Measurements from ENCODE around the gene CCR1.
A peak's percentile ranks its signal among the peaks of the same experiment; 100 is the strongest.

The CCR1 gene

GRCh38 chr3:46208167-46208704, at the start of gene CCR1:
Gene CCR1 (minus strand): TSS chr3:46208313. CDS start chr3:46204313, 4,000 bp downstream.
- DNase-seq = peak; percentile 77

DNA sequence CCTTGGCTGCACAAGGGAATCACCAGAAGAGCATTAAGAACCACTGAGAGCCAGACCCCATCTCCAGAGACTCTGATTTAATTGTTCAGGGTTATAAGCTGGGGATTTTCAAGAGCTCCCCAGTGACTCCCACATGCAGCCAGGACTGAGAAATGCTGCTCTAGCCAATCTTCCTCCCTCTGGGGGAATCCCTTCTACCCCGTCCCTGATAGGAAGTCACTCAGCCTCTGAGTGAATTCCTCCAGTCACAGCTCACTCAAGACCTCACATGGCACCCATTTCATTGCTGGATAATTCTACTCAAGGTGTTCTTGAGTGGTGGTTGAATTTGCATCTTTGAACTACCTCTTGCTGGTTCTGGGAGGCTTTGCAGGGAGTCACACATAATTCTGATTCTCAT, 44.9 kb upstream of the CCR1 start:
- no peak for DNase-seq

DNA sequence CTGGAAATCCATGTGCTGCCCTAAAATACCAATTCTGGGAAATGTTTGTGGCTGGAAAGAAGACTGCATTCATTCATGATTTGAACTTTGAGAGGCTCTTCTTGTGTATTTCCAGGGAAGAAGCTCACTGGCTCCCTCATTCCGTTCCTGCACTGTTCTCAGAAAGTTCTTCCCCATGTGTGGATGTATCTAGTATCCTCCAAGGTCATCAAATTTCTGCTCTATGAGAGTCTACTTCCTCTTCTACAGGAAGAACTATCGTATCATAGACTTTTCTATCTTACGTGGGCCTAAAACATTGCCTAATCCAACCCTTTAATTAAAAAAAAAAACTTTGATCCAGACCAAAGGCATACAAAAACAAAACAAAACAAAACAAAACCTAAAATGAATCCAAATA, 37.0 kb upstream of the CCR1 start:
- no peak for DNase-seq

DNA sequence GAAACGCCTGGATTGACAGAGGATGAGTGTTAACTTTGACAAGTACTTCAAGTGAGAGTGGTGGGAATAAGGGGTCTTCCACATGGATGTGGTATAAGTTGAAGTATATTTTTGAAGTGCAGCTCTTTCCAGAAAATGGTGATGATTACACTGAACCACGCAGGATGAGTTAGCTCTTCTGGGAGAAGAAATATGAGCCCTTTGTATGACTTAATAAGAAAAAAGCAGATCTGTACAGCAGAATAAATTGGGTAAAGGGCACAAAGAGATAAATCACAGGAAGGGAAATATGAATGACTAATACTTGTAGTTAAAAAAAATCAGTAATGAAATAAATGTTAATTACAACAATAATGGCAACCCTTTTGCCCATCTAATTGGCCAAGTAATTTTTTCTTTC, 35.4 kb upstream of the CCR1 start:
- no peak for DNase-seq

DNA sequence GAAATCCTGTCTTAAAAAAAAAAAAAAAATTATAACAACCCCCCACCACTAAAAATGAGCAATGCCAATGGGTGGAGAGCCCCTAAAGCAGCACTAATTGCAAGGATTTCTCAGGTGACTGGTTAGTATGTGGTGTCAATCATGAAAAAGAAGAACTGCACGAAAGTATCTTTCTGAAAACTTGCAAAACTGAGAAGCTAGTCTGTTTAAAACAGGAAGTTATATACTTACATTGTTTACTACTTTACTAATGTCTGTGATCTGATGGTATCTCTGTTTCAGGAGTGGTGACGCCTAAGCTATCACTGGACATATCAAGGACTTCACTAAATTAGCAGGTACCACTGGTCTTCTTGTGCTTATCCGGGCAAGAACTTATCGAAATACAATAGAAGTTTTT, 34.0 kb upstream of the CCR1 start, which contains the start of gene CCR3:
Gene CCR3, plus strand, starts transcription at position 341 of the 400 bp plus-strand sequence. CDS start 22,699 bp downstream, outside the sequence.
- DNase-seq = no peak

DNA sequence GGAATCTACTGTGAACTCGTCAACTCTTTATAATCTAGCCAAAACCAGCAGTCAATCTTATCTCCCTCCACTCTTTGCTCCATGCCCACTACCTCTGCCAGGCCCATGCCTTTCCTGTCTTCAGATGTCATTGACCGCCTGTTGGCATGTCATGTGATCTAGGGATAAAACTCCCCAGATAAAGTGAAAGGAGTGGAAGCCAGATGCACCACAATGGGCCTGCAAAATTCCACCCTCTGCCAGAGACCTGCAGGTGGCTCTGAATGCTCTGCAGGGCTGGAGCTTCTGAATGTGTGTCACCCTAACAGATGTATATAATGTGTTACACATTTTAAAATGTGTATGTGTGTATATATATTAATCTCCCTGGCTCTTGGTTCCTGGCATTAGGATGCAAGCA, 31.8 kb upstream of the CCR1 start:
- DNase-seq = no peak

DNA sequence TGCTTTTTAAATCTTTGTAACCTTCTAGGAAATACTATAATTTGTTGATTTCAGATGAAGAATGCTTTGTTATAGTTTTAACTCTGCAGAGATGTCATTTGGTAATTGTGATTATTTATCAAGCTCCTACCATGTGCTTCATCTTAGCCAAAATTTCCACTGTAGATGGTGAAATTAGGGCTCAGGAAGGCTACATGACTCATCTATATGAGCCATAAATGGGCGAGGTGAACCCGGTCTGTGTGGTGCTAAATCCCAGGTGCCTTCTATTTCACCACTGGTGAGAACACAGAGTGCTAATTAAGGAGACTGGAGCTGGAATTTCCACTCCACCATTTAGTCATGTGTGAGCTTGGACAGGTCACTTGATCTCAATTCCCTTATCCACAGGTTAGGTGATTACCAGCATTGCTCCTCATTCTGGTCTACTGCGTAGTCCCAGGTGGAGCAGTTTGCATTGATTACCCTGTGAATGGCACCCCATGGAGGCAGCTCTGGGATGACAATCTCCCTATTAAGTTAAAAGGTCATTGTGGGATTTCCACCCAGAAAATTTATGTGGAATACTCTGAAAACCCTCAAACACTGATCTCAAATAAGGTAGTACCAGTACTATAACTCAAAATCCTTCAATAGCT, 31.3 kb upstream of the CCR1 start:
- DNase-seq = no peak

- no peak for DNase-seq
Observed at GRCh38 chr3:46238386-46238785, 30.3 kb upstream of the CCR1 start.

- DNase-seq = no peak
Observed at GRCh38 chr3:46236294-46237054, 28.4 kb upstream of the CCR1 start.

DNA sequence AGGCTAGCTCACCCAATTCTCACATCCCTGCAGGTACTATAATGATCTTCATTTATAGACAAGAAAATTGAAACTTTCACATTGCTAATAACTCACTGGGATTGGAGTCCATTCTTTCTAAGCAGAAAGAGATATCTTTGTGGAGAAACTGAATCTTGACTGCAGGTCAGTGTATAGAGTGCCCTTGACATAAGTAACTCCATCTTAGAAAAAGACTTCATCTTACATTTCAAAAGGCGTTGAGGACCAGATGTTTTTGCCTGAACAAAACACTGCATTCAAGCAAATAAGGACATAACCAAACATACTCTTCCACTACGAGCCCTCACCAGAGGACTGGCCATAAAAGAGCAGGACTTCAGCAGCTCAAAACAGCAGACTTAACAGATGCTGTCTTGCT, 27.3 kb upstream of the CCR1 start:
- no peak for DNase-seq

- DNase-seq = no peak
Observed at GRCh38 chr3:46233194-46233593, 25.1 kb upstream of the CCR1 start.

- no peak for DNase-seq
Observed at GRCh38 chr3:46231323-46231722, 23.2 kb upstream of the CCR1 start.

GRCh38 chr3:46228260-46229242, 20.4 kb upstream of the CCR1 start:
- DNase-seq = peak; percentile 32

DNA sequence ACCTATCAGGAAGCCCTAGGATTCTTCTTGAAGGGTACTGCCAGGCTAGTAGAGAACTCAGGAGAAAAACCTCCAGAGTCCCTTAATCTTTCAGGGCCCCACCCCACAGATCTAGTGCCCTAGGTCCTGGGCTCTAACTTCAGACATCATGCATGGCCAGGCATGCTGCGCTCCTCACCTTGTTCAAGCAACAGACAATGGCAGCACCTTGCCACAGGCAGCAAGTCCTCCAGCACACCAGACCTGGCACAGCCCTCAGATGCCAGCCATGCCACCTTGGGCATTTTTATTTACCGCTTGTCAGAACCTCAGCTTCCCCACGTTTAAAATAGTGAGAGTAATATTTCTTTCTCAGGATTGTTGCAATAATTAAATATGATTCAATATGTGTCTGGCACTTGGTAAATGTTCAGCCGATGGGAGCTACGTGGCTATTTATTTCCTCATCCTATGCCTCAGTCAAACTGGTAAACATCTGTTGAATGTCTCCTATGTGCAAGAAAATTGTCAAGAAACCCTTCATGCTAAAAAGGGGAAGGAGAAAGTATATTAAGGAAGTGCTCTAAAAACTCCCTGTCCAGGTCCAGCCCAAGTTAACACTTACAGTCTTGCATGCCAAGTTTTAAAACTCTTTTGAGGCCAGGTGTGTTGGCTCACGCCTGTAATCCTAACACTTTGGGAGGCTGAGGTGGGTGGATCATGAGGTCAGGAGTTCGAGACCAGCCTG, 14.5 kb upstream of the CCR1 start:
- no peak for DNase-seq

GRCh38 chr3:46221938-46222337, 13.8 kb upstream of the CCR1 start:
- DNase-seq = no peak

- no peak for DNase-seq
Observed at GRCh38 chr3:46221391-46221790, 13.3 kb upstream of the CCR1 start.

- DNase-seq = no peak
Observed at GRCh38 chr3:46218196-46218709, 10.1 kb upstream of the CCR1 start.

- no peak for DNase-seq
Observed at GRCh38 chr3:46215810-46216414, 7.8 kb upstream of the CCR1 start.

GRCh38 chr3:46214751-46215352, 6.7 kb upstream of the CCR1 start:
- no peak for DNase-seq

DNA sequence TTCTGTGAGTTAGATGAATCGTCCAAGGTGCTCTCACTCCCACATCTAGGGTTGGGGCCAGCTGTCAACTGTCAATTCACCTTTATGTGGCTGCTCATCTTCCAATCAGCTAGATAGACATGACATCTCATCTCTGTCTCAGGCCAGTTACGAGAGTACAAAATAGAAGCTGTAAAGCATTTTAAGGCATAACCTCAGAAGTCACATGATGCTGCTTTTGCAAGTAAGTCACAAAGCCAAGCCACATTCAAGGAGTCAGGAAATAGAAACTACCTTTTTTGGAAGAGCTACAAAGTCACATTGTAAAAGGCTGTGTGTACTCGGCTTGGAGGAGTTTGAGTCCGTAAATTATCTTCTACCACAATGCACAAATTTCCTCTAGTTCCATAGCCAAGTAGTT, 5.1 kb upstream of the CCR1 start:
- DNase-seq = peak; percentile 44

DNA sequence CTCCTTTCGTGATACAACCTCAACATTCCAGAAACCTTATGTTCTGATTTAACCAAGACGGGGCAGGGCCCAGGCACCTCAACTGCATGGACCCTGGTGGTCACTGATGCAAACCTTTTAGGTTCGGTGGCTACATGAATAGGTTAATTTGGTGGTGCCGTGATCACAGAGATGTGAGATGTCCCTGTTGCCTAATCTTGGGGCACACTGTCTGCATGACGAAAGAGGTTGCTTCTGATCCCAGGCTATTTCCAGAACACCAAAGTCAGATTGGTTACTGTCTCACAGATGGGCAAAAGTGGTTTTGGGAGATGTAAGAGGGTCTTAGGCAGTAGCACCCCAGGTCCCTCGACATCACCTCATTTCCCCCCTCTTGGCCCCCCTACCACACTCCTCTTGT, 4.0 kb upstream of the CCR1 start:
- peak; percentile 47 for DNase-seq
